H9 (cell line): ENCODE data around the gene CAPN3. TPM values are rescaled to one million over a fixed set of nuclear protein-coding genes. Genes with fewer than 3 reads are reported as not detected.

Experiments used
- DNase-seq: peaks from one replicate; pipeline ENCODE4 v3.0.0-alpha.2; 2017
- H2AFZ ChIP-seq: one replicate; pipeline ENCODE4 v1.6.1; 2013; ENCODE audit warnings: mild to moderate bottlenecking, low read length, control low read depth, moderate library complexity
- H2AK5ac ChIP-seq: 2 replicates; pipeline ENCODE4 v1.6.1; 2013; ENCODE audit warnings: low read length, control low read depth, mixed read lengths; ENCODE audit not compliant: insufficient read length
- H2BK120ac ChIP-seq: one replicate; pipeline ENCODE4 v1.6.1; 2013; ENCODE audit warnings: low read depth, mild to moderate bottlenecking, low read length, control low read depth, inconsistent platforms; ENCODE audit not compliant: poor library complexity, severe bottlenecking
- H2BK12ac ChIP-seq: 2 replicates; pipeline ENCODE4 v1.6.1; 2013; ENCODE audit warnings: low read length, control low read depth, mixed read lengths, low read depth; ENCODE audit not compliant: insufficient read length
- H2BK15ac ChIP-seq: 2 replicates; pipeline ENCODE4 v1.6.1; 2013; ENCODE audit warnings: low read depth, low read length, control low read depth
- H2BK20ac ChIP-seq: one replicate; pipeline ENCODE4 v1.6.1; 2013; ENCODE audit warnings: low read depth, mild to moderate bottlenecking, low read length, control low read depth, inconsistent platforms; ENCODE audit not compliant: poor library complexity, severe bottlenecking
- H2BK5ac ChIP-seq: 2 replicates; pipeline ENCODE4 v1.6.1; 2013; ENCODE audit warnings: low read length, control low read depth, mixed read lengths; ENCODE audit not compliant: insufficient read length
- H3K14ac ChIP-seq: 2 replicates; pipeline ENCODE4 v1.6.1; 2013; ENCODE audit warnings: low read length, control low read depth; ENCODE audit not compliant: insufficient read depth
- H3K18ac ChIP-seq: 2 replicates; pipeline ENCODE4 v1.6.1; 2013; ENCODE audit warnings: low read depth, mild to moderate bottlenecking, mixed read lengths, low read length, control low read depth; ENCODE audit not compliant: insufficient read length
- H3K23ac ChIP-seq: 2 replicates; pipeline ENCODE4 v1.6.1; 2013; ENCODE audit warnings: low read length, control low read depth, mixed read lengths, low read depth; ENCODE audit not compliant: insufficient read length
- H3K23me2 ChIP-seq: 2 replicates; pipeline ENCODE4 v1.6.1; 2013; ENCODE audit warnings: low read depth, mild to moderate bottlenecking, mixed read lengths, low read length, control low read depth; ENCODE audit not compliant: insufficient read length, poor library complexity, severe bottlenecking
- H3K27ac ChIP-seq: 2 replicates; pipeline ENCODE4 v1.5.1; 2013; ENCODE audit warnings: low read length, control low read depth, mixed read lengths, low read depth; ENCODE audit not compliant: insufficient read length
- H3K27me3 ChIP-seq: 2 replicates; pipeline ENCODE4 v1.6.1; 2013; ENCODE audit warnings: low read length, control low read depth, inconsistent platforms; ENCODE audit not compliant: insufficient read depth
- H3K4ac ChIP-seq: 2 replicates; pipeline ENCODE4 v1.6.1; 2013; ENCODE audit warnings: low read depth, mild to moderate bottlenecking, control low read depth, inconsistent platforms, low read length, moderate library complexity
- H3K4me1 ChIP-seq: 2 replicates; pipeline ENCODE4 v1.6.1; 2013; ENCODE audit warnings: low read length, control low read depth, inconsistent platforms; ENCODE audit not compliant: insufficient read depth
- H3K4me2 ChIP-seq: 2 replicates; pipeline ENCODE4 v1.6.1; 2013; ENCODE audit warnings: low read length, control low read depth, mixed read lengths; ENCODE audit not compliant: insufficient read length, insufficient read depth
- H3K56ac ChIP-seq: 2 replicates; pipeline ENCODE4 v1.6.1; 2013; ENCODE audit warnings: low read depth, mild to moderate bottlenecking, mixed read lengths, low read length, control low read depth; ENCODE audit not compliant: insufficient read length
- H3K79me1 ChIP-seq: 2 replicates; pipeline ENCODE4 v1.6.1; 2013; ENCODE audit warnings: low read depth, mild to moderate bottlenecking, moderate library complexity, low read length, control low read depth, inconsistent platforms; ENCODE audit not compliant: insufficient read depth, poor library complexity, severe bottlenecking
- H3K79me2 ChIP-seq: 2 replicates; pipeline ENCODE4 v1.6.1; 2013; ENCODE audit warnings: low read length, control low read depth, inconsistent platforms; ENCODE audit not compliant: insufficient read depth
- H3K9ac ChIP-seq: 2 replicates; pipeline ENCODE4 v1.6.1; 2013; ENCODE audit warnings: low read length, control low read depth, mixed read lengths; ENCODE audit not compliant: insufficient read length; ENCODE audit errors: extremely low read depth
- H3K9me3 ChIP-seq: one replicate; pipeline ENCODE4 v1.6.1; 2013; ENCODE audit warnings: low read depth, low read length, inconsistent platforms; ENCODE audit not compliant: control insufficient read depth
- H3T11ph ChIP-seq: one replicate; pipeline ENCODE4 v1.6.1; 2013; ENCODE audit warnings: mild to moderate bottlenecking, low read length, control low read depth, inconsistent platforms
- H4K20me1 ChIP-seq: one replicate; pipeline ENCODE4 v1.6.1; 2013; ENCODE audit not compliant: control insufficient read depth, insufficient read length, insufficient read depth
- H4K5ac ChIP-seq: 2 replicates; pipeline ENCODE4 v1.6.1; 2013; ENCODE audit warnings: low read depth, mild to moderate bottlenecking, mixed read lengths, low read length, control low read depth; ENCODE audit not compliant: insufficient read length
- H4K8ac ChIP-seq: replicated peaks from 2 replicates; pipeline ENCODE4 v1.6.1; 2013; ENCODE audit warnings: low read length, control low read depth, mixed read lengths, low read depth; ENCODE audit not compliant: insufficient read length
- H4K91ac ChIP-seq: 2 replicates; pipeline ENCODE4 v1.6.1; 2013; ENCODE audit warnings: low read depth, mild to moderate bottlenecking, moderate library complexity, mixed read lengths, low read length, control low read depth; ENCODE audit not compliant: insufficient read length
- H3K27ac Mint-ChIP-seq, 3 experiments: 2 replicates in 2 of 3; 3 replicates in 1 of 3; pipeline ENCODE4 v1.8.0; 2020 to 2021; ENCODE audit warnings: mixed read lengths in 3 of 3, mild to moderate bottlenecking in 1 of 3, moderate library complexity in 1 of 3
- H3K27me3 Mint-ChIP-seq: 2 replicates; pipeline ENCODE4 v1.8.0; 2021; ENCODE audit warnings: low read depth, mild to moderate bottlenecking, moderate library complexity, mixed read lengths
- H3K36me3 Mint-ChIP-seq, 3 experiments: 2 replicates in 2 of 3; 3 replicates in 1 of 3; pipeline ENCODE4 v1.8.0; 2020 to 2021; ENCODE audit warnings: low read depth in 3 of 3, mixed read lengths in 3 of 3; ENCODE audit not compliant: insufficient read depth in 1 of 3
- H3K4me1 Mint-ChIP-seq, 2 experiments: 2 replicates each; pipeline ENCODE4 v1.8.0; 2020; ENCODE audit warnings: mixed read lengths in 2 of 2
- H3K4me3 Mint-ChIP-seq, 2 experiments: 2 replicates in 1 of 2; 3 replicates in 1 of 2; pipeline ENCODE4 v1.8.0; 2020 to 2021; ENCODE audit warnings: mild to moderate bottlenecking in 2 of 2, mixed read lengths in 2 of 2, moderate library complexity in 1 of 2
- H3K9me3 Mint-ChIP-seq, 2 experiments: 2 replicates in 1 of 2; 3 replicates in 1 of 2; pipeline ENCODE4 v1.8.0; 2020; ENCODE audit warnings: mild to moderate bottlenecking in 2 of 2, mixed read lengths in 2 of 2, moderate library complexity in 1 of 2
- WGBS: extraction: QIAGEN DNeasy Blood & Tissue Kit; methylation state at CpG from one replicate; pipeline ENCODE4 v1.1.7; 2013; ENCODE audit warnings: missing lambda C conversion rate, low lambda C conversion rate, mixed read lengths; ENCODE audit not compliant: insufficient read length; ENCODE audit errors: extremely low coverage; 5-methylcytosine and 5-hydroxymethylcytosine counted together
- total RNA-seq: library from RNA; stranded (reverse); gene quantifications from 2 replicates; pipeline ENCODE4 v1.2.1, GENCODE V29; 2021
- TF ChIP-seq, protein P1 (sequence below): fragments of 200-600 bp; sonication (generic); conservative IDR thresholded peaks from 3 replicates; pipeline ENCODE4 v1.8.0; 2021; ENCODE audit warnings: antibody characterized with exemption, mild to moderate bottlenecking

CAPN3 gene
- total RNA-seq, 1 experiment from 2014 or later: 0.31 TPM

DNA sequence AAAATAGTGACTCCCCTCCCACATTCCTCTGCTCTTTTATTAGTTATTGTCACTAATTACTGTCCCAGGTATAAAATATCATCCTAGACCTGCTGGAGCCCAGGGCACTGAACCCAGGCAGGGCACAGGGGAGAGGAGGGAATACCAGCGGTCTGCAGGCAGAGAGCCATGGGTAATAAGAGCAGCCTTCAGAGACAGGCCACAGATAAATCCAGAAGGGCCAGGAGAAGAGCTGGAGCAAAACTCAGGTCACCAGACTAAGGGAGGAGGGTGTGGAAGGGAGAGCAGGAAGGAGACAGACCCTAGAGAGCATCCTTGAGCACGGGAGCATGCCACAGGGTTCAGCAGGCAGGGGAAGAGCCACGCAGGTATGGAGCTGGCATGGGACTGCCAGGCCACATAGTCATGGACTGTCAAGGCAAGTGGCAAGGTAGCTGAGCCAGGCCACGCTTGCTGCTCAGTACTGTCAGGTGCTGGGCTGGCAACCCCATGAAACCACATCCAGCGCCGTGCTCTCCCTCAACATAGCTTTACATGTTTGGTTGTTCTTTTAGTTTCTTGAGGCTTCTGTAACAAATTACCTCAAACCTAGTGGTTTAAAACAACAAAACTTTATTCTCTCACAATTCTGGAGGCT is 15.6 kb upstream of the CAPN3 start:
- Mint-ChIP-seq H3K36me3 (no peaks in the 10 kb centered on the region), H3K4me3 (no peak overlapping the region), H3K9me3 (no peaks in the 10 kb centered on the region), H3K4me1 (no peaks in the 10 kb centered on the region), H3K27ac (0 out of 7 replicates have a peak overlapping the region, but pooled peaks of 1 of the 3 experiments have one; percentile 29), H3K27me3 (no peaks in the 10 kb centered on the region)
- H4K91ac ChIP-seq: no peak overlapping the region
- no peak overlapping the region for H2BK120ac ChIP-seq
- no peak overlapping the region for H3K4me2 ChIP-seq
- H2BK15ac ChIP-seq: no peak overlapping the region
- no peak overlapping the region for H2BK20ac ChIP-seq
- no peak overlapping the region for H3K4ac ChIP-seq
- H3K27ac ChIP-seq: no peak overlapping the region
- H3T11ph ChIP-seq: no peak overlapping the region
- H3K56ac ChIP-seq: no peak overlapping the region
- H3K18ac ChIP-seq: no peak overlapping the region
- no peaks in the 10 kb centered on the region for H3K4me1 ChIP-seq
- H3K79me1 ChIP-seq: no peaks in the 10 kb centered on the region
- no peaks in the 10 kb centered on the region for H3K27me3 ChIP-seq
- H3K9ac ChIP-seq: no peak overlapping the region
- no peak overlapping the region for H4K8ac ChIP-seq
- no peaks in the 10 kb centered on the region for H3K79me2 ChIP-seq
- H4K5ac ChIP-seq: no peak overlapping the region
- H2AFZ ChIP-seq: no peak overlapping the region
- H3K14ac ChIP-seq: no peak overlapping the region
- no peak overlapping the region for H2BK5ac ChIP-seq
- no peak overlapping the region for H3K23ac ChIP-seq
- no peak overlapping the region for H2AK5ac ChIP-seq
- no peaks in the 10 kb centered on the region for H3K23me2 ChIP-seq
- TF ChIP-seq, protein P1, sequence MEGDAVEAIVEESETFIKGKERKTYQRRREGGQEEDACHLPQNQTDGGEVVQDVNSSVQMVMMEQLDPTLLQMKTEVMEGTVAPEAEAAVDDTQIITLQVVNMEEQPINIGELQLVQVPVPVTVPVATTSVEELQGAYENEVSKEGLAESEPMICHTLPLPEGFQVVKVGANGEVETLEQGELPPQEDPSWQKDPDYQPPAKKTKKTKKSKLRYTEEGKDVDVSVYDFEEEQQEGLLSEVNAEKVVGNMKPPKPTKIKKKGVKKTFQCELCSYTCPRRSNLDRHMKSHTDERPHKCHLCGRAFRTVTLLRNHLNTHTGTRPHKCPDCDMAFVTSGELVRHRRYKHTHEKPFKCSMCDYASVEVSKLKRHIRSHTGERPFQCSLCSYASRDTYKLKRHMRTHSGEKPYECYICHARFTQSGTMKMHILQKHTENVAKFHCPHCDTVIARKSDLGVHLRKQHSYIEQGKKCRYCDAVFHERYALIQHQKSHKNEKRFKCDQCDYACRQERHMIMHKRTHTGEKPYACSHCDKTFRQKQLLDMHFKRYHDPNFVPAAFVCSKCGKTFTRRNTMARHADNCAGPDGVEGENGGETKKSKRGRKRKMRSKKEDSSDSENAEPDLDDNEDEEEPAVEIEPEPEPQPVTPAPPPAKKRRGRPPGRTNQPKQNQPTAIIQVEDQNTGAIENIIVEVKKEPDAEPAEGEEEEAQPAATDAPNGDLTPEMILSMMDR: no peak
- H2BK12ac ChIP-seq: no peak overlapping the region
- H3K9me3 ChIP-seq: no peaks in the 10 kb centered on the region
- H4K20me1 ChIP-seq: no peaks in the 10 kb centered on the region
- no peak for DNase-seq
- WGBS: no CpG with 5 or more reads among the region's 6 CpGs
